Measurements from ENCODE around the gene LRRC15.
A peak's percentile ranks its signal among the peaks of the same experiment; 100 is the strongest.

GRCh38 chr3:194339356-194339755, 30.2 kb downstream of the LRRC15 start:
- TF ChIP-seq CTCF (IDR thresholded peaks at IDR 0.05; ENCODE audit: low read length) (peak; percentile 44), EZH2 (IDR thresholded peaks at IDR 0.05; ENCODE audit: borderline replicate concordance, low read length) (no peak)

Measured in OCI-LY1 (cell line).